Endothelial cell of umbilical vein (primary cell): Measurements from ENCODE around the gene TGM1. TPM values are rescaled to one million over a fixed set of nuclear protein-coding genes. Genes with fewer than 3 reads are reported as not detected.

Experiments
- BruUV-seq: library from RNA; stranded (reverse); fragments of 400-500 nt; replicated peaks from 2 replicates; lab custom pipeline; 2021; lab: Mats Ljungman, UMichigan
- CTCF ChIA-PET: fragments of 300-600, 350-600 bp; sonication (Branson Sonifier 250); formaldehyde crosslinking; loops from one replicate; lab custom pipeline; 2021; ENCODE audit warnings: antibody characterized with exemption, inconsistent platforms; lab: Charles Lee
- POLR2A ChIA-PET: fragments of 300-600, 350-600 bp; sonication (Branson Sonifier 250); formaldehyde crosslinking; loops from one replicate; lab custom pipeline; 2021; ENCODE audit warnings: antibody characterized with exemption, inconsistent platforms; lab: Charles Lee
- DNase-seq: peaks from one replicate; pipeline ENCODE4 v3.0.0-alpha.2; 2011; ENCODE audit warnings: low read depth, low spot score
- FAIRE-seq: peaks from 2 replicates; lab custom pipeline; 2011; peaks lifted over from hg19 to GRCh38; lab: Jason Lieb, UNC
- H2AFZ ChIP-seq: 2 replicates; pipeline ENCODE4 v1.6.0; 2012; ENCODE audit warnings: low read depth, low read length, control low read depth, inconsistent platforms
- H3K27ac ChIP-seq: 2 replicates; pipeline ENCODE4 v1.5.1; 2011; ENCODE audit warnings: low read depth, mild to moderate bottlenecking, control low read depth, low read length, moderate library complexity; ENCODE audit not compliant: insufficient read depth
- H3K27me3 ChIP-seq, 2 experiments: 2 replicates each; pipeline versions ENCODE4 v1.6.0 to v1.6.1; 2011; ENCODE audit warnings: low read length in 2 of 2, mixed read lengths in 1 of 2; ENCODE audit not compliant: control insufficient read depth in 2 of 2, insufficient read depth in 2 of 2
- H3K36me3 ChIP-seq, 2 experiments: 2 replicates in 1 of 2; 3 replicates in 1 of 2; pipeline ENCODE4 v1.5.1; 2011; ENCODE audit warnings: low read length in 2 of 2, mild to moderate bottlenecking in 1 of 2, moderate library complexity in 1 of 2; ENCODE audit not compliant: control insufficient read depth in 2 of 2, insufficient read depth in 2 of 2; ENCODE audit errors: extremely low read depth in 1 of 2
- H3K4me1 ChIP-seq: 3 replicates; pipeline ENCODE4 v1.5.1; 2011; ENCODE audit warnings: mild to moderate bottlenecking, low read length; ENCODE audit not compliant: control insufficient read depth, insufficient read depth; ENCODE audit errors: extremely low read depth
- H3K4me2 ChIP-seq: 2 replicates; pipeline ENCODE4 v1.6.1; 2011; ENCODE audit warnings: low read length, control low read depth, mixed read lengths; ENCODE audit not compliant: insufficient read depth
- H3K4me3 ChIP-seq, 3 experiments: fragments of 200-600 bp in 1 of 3; sonication (generic), shearing (Covaris generic) in 1 of 3; replicated peaks in 1 of 3; 2 replicates each; pipeline ENCODE4 v1.5.1; 2011 to 2016; ENCODE audit warnings: control low read depth in 3 of 3, low read length in 3 of 3, mild to moderate bottlenecking in 2 of 3, inconsistent platforms in 1 of 3, low read depth in 1 of 3, moderate library complexity in 1 of 3; ENCODE audit not compliant: insufficient read depth in 1 of 3
- H3K79me2 ChIP-seq: 2 replicates; pipeline ENCODE4 v1.6.0; 2012; ENCODE audit warnings: low read length, inconsistent platforms; ENCODE audit not compliant: control insufficient read depth, insufficient read depth
- H3K9ac ChIP-seq: replicated peaks from 2 replicates; pipeline ENCODE3; 2011; ENCODE audit warnings: low read length, control low read depth; ENCODE audit not compliant: insufficient read depth; ENCODE audit errors: extremely low read depth
- H3K9me1 ChIP-seq: replicated peaks from 3 replicates; pipeline ENCODE4 v1.6.0; 2011; ENCODE audit warnings: mild to moderate bottlenecking, low read length; ENCODE audit not compliant: control insufficient read depth, insufficient read depth; ENCODE audit errors: extremely low read depth
- H3K9me3 ChIP-seq: replicated peaks from 2 replicates; pipeline ENCODE4 v1.5.1; 2012; ENCODE audit warnings: low read length, inconsistent platforms; ENCODE audit not compliant: control insufficient read depth, insufficient read depth
- H4K20me1 ChIP-seq: replicated peaks from 2 replicates; pipeline ENCODE3; 2011; ENCODE audit warnings: mild to moderate bottlenecking, low read length; ENCODE audit not compliant: control insufficient read depth, insufficient read depth; ENCODE audit errors: extremely low read depth
- CTCF ChIP-seq, 2 donors: IDR thresholded peaks; 1 replicate in 1 of 2; 2 replicates in 1 of 2; pipeline ENCODE4 v1.5.1; 2011; ENCODE audit warnings: low read length in 2 of 2, mild to moderate bottlenecking in 2 of 2, moderate library complexity in 2 of 2, control low read depth in 1 of 2, inconsistent platforms in 1 of 2, low read depth in 1 of 2; ENCODE audit not compliant: insufficient read depth in 1 of 2; ENCODE audit errors: extremely low read depth in 1 of 2
- EZH2 ChIP-seq: IDR thresholded peaks from 2 replicates; pipeline ENCODE4 v1.6.1; 2012; ENCODE audit warnings: borderline replicate concordance, low read depth, mild to moderate bottlenecking, moderate library complexity, low read length, inconsistent platforms; ENCODE audit not compliant: severe bottlenecking
- FOS ChIP-seq: IDR thresholded peaks from 2 replicates; pipeline ENCODE4 v1.6.1; 2011; ENCODE audit warnings: mild to moderate bottlenecking, low read length, moderate library complexity, borderline replicate concordance; ENCODE audit not compliant: insufficient read depth
- GATA2 ChIP-seq: IDR thresholded peaks from 2 replicates; pipeline ENCODE4 v1.7.0; 2011; ENCODE audit warnings: low read depth, mild to moderate bottlenecking, moderate library complexity, mixed read lengths, low read length; ENCODE audit not compliant: insufficient read length, insufficient read depth
- JUN ChIP-seq: IDR thresholded peaks from 2 replicates; pipeline ENCODE4 v1.6.1; 2011; ENCODE audit warnings: borderline replicate concordance, low read depth; ENCODE audit not compliant: insufficient read length, insufficient read depth
- MYC ChIP-seq: IDR thresholded peaks from one replicate; pipeline ENCODE4 v1.6.1; 2011; ENCODE audit warnings: mild to moderate bottlenecking, low read depth, low read length
- POLR2A ChIP-seq: IDR thresholded peaks from 2 replicates; pipeline ENCODE4 v1.6.1; 2012; ENCODE audit warnings: low read depth, mild to moderate bottlenecking, control low read depth, low read length
- POLR2AphosphoS5 ChIP-seq: IDR thresholded peaks from 2 replicates; pipeline ENCODE4 v1.6.1; 2012; ENCODE audit warnings: low read depth, mild to moderate bottlenecking, control low read depth, low read length, moderate library complexity; ENCODE audit not compliant: insufficient read depth
- dilution Hi-C: fragments of 300-500 bp; cut with MboI; formaldehyde crosslinking; loops from one replicate; pipeline ENCODE4 v1.15.0; 2019; ENCODE audit warnings: low sequenced_read_pairs; ENCODE audit not compliant: extremely low pct_ligation_motif_present
- intact Hi-C: fragments of 100-400 bp; cut with micrococcal nuclease; formaldehyde crosslinking; loops from one replicate; pipeline ENCODE4 v1.10.0; 2022
- polyA plus RNA-seq, 4 experiments: library from polyadenylated mRNA; depleted of rRNA in 3 of 4; stranded (reverse) in 3 of 4; unstranded in 1 of 4; fragments of >200 nt; gene quantifications; 2 replicates each; pipeline versions ENCODE4 v1.2.1 to v1.2.3, GENCODE V29; 2011 to 2012; ENCODE audit warnings: missing spikeins in 1 of 4
- total RNA-seq: library from RNA; stranded (reverse); gene quantifications from 2 replicates; pipeline ENCODE4 v1.2.3, GENCODE V29; 2021
- TF ChIP-seq, protein P1 (sequence below): IDR thresholded peaks from 2 replicates; pipeline ENCODE4 v1.6.1; 2011; ENCODE audit not compliant: insufficient read depth, insufficient read length

TGM1 gene
- total and polyA plus RNA-seq, 2 donors (not counting 3 experiments of a cell fraction or from before 2014, with no cell fraction given): 1.0 to 3.4 TPM

GRCh38 chr14:24310265-24310645 lies 47.3 kb upstream of the TGM1 start:
- CTCF ChIA-PET: interaction anchor here (1.1 to 7.4 kb wide), 12 partner anchors 11 to 196 kb away, joined by 3 to 122 read pairs (median 10); partner anchors contain the start of genes CHMP4A, DCAF11, DHRS1 and IRF9
- H3K9ac ChIP-seq: peak overlapping the region; percentile 17
- TF ChIP-seq GATA2: no peak
- TF ChIP-seq, protein P1, sequence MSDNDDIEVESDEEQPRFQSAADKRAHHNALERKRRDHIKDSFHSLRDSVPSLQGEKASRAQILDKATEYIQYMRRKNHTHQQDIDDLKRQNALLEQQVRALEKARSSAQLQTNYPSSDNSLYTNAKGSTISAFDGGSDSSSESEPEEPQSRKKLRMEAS: no peak
- no peak for TF ChIP-seq POLR2A
- TF ChIP-seq CTCF (IDR thresholded peaks at IDR 0.05; ENCODE audit: extremely low read depth in 1 of 2, insufficient read depth in 1 of 2, low read depth in 1 of 2, low read length in 2 of 2): no peak
- no peak for TF ChIP-seq POLR2AphosphoS5
- TF ChIP-seq JUN: no peak
- TF ChIP-seq MYC: no peak
- TF ChIP-seq EZH2: no peak
- TF ChIP-seq FOS: no peak
- peak overlapping the region; percentile 91 for H3K27ac ChIP-seq
- H3K9me3 ChIP-seq: no peaks in the 10 kb centered on the region
- DNase-seq (no peak), FAIRE-seq (no peak)
- no peaks in the 10 kb centered on the region for H4K20me1 ChIP-seq
- no peak overlapping the region for H3K4me3 ChIP-seq
- peak overlapping the region; percentile 1 for H3K4me2 ChIP-seq
- H3K27me3 ChIP-seq: no peaks in the 10 kb centered on the region
- no peaks in the 10 kb centered on the region for H3K79me2 ChIP-seq
- dilution Hi-C loops (no loop called here), intact Hi-C loops (no loop called here)
- no peaks in the 10 kb centered on the region for H3K9me1 ChIP-seq
- POLR2A ChIA-PET: interaction anchor here (1.3 kb wide), 1 partner anchor 68 kb away, joined by 5 read pairs; the partner anchor contains the start of gene TINF2
- H3K36me3 ChIP-seq: peaks cover 0 to 15% of the 10 kb centered on the region in 2 experiments
- H2AFZ ChIP-seq: no peak overlapping the region
- peaks cover 53% of the 10 kb centered on the region for H3K4me1 ChIP-seq
- BruUV-seq: no TSS peak
